SJSA1 (cell line): ENCODE data around the gene PDE4C. TPM values are rescaled to one million over a fixed set of nuclear protein-coding genes. Genes with fewer than 3 reads are reported as not detected.

ENCODE experiments used
- total RNA-seq: library from RNA; depleted of rRNA; stranded (reverse); fragments of >200 nt; shearing (Covaris generic); gene quantifications from 2 replicates; pipeline ENCODE4 v1.2.3, GENCODE V29; 2014; rRNA removed

PDE4C gene
- total RNA-seq, 1 experiment from 2014 or later = not detected

Other genes starting within 250 kb of the PDE4C start
- 21.4 and 41.9 TPM in 2 replicates for gene ARRDC2, start 218.3 kb downstream of the PDE4C start, total RNA-seq
- gene IL12RB1, start 139.5 kb downstream of the PDE4C start, total RNA-seq = 0.21 TPM in 1 of 2 replicates, not detected in the other
- 1.2 and 2.3 TPM in 2 replicates for gene MAST3, start 128.7 kb downstream of the PDE4C start, total RNA-seq
- 24.2 and 35.0 TPM in 2 replicates for gene PIK3R2, start 73.3 kb downstream of the PDE4C start, total RNA-seq
- gene IFI30, start 52.6 kb downstream of the PDE4C start, total RNA-seq = 2.7 TPM in 1 of 2 replicates, not detected in the other
- 42.3 and 52.0 TPM in 2 replicates for gene MPV17L2, start 33.2 kb downstream of the PDE4C start, total RNA-seq
- 1.2 and 3.4 TPM in 2 replicates for gene RAB3A, start 22.4 kb downstream of the PDE4C start, total RNA-seq
- 0.13 and 0.22 TPM in 2 replicates for gene IQCN, start 48.0 kb upstream of the PDE4C start, total RNA-seq
- gene JUND, start 55.2 kb upstream of the PDE4C start, total RNA-seq = 17.2 and 69.6 TPM in 2 replicates
- 395 and 478 TPM in 2 replicates for gene LSM4, start 96.6 kb upstream of the PDE4C start, total RNA-seq
- 5.7 and 9.0 TPM in 2 replicates for gene PGPEP1, start 114.2 kb upstream of the PDE4C start, total RNA-seq
- gene GDF15, start 159.7 kb upstream of the PDE4C start, total RNA-seq = 12.4 and 21.9 TPM in 2 replicates
- gene LRRC25, start 171.2 kb upstream of the PDE4C start, total RNA-seq = not detected in 2 replicates
- 18.9 and 43.4 TPM in 2 replicates for gene SSBP4, start 193.0 kb upstream of the PDE4C start, total RNA-seq
- gene ISYNA1, start 211.7 kb upstream of the PDE4C start, total RNA-seq = 2.0 and 5.4 TPM in 2 replicates